AG04450 (cell line): ENCODE results near the gene ODAD2. TPM values are rescaled to one million over a fixed set of nuclear protein-coding genes. Genes with fewer than 3 reads are reported as not detected.

Experiments
- CTCF ChIA-PET: fragments of 300-600, 350-600 bp; formaldehyde crosslinking; extraction: SDS; loops from one replicate; lab custom pipeline; 2022; ENCODE audit warnings: antibody characterized with exemption, inconsistent platforms; lab: Charles Lee
- POLR2A ChIA-PET: fragments of 350-600 bp; formaldehyde crosslinking; extraction: SDS; loops from one replicate; lab custom pipeline; 2021; ENCODE audit warnings: antibody characterized with exemption, inconsistent platforms; lab: Yijun Ruan, JAX
- DNase-seq: peaks from one replicate; pipeline ENCODE4 v3.0.0-alpha.2; 2011; ENCODE audit warnings: low read depth, low spot score
- H3K27ac ChIP-seq: one replicate; pipeline ENCODE4 v1.5.1; 2012; ENCODE audit warnings: low read depth, low read length, control low read depth
- H3K27me3 ChIP-seq: one replicate; pipeline ENCODE4 v1.6.0; 2012; ENCODE audit warnings: low read length; ENCODE audit not compliant: control insufficient read depth, insufficient read depth
- H3K4me3 ChIP-seq: 2 replicates; pipeline ENCODE4 v1.5.1; 2011; ENCODE audit warnings: mild to moderate bottlenecking, low read depth, low read length, control low read depth
- H3K9me3 ChIP-seq: 2 replicates; pipeline ENCODE4 v1.5.1; 2012; ENCODE audit warnings: low read length; ENCODE audit not compliant: control insufficient read depth, insufficient read depth
- polyA plus RNA-seq: library from polyadenylated mRNA; depleted of rRNA; stranded (reverse); fragments of >200 nt; gene quantifications from 2 replicates; pipeline ENCODE4 v1.2.3, GENCODE V29; 2011
- TF ChIP-seq, protein P1 (sequence below): IDR thresholded peaks from 2 replicates; pipeline ENCODE4 v1.5.1; 2011; ENCODE audit warnings: low read depth, low read length, control low read depth, inconsistent platforms

ODAD2 gene
- polyA plus RNA-seq, 1 experiment, result 1.3 TPM

GRCh38 chr10:27950242-27950564 is 48.7 kb downstream of the ODAD2 start:
- H3K9me3 ChIP-seq, result no peaks in the 10 kb centered on the region
- H3K27ac ChIP-seq, result no peak overlapping the region
- TF ChIP-seq, protein P1, sequence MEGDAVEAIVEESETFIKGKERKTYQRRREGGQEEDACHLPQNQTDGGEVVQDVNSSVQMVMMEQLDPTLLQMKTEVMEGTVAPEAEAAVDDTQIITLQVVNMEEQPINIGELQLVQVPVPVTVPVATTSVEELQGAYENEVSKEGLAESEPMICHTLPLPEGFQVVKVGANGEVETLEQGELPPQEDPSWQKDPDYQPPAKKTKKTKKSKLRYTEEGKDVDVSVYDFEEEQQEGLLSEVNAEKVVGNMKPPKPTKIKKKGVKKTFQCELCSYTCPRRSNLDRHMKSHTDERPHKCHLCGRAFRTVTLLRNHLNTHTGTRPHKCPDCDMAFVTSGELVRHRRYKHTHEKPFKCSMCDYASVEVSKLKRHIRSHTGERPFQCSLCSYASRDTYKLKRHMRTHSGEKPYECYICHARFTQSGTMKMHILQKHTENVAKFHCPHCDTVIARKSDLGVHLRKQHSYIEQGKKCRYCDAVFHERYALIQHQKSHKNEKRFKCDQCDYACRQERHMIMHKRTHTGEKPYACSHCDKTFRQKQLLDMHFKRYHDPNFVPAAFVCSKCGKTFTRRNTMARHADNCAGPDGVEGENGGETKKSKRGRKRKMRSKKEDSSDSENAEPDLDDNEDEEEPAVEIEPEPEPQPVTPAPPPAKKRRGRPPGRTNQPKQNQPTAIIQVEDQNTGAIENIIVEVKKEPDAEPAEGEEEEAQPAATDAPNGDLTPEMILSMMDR, result no peak
- no peak overlapping the region for H3K4me3 ChIP-seq
- DNase-seq, result no peak
- ChIA-PET CTCF (interaction anchor here (0.6 kb wide), 1 partner anchor 9 kb away, joined by 3 read pairs; no protein-coding TSS in a partner anchor), POLR2A (no interaction called here)
- H3K27me3 ChIP-seq, result no peaks in the 10 kb centered on the region

- ChIA-PET POLR2A (no interaction called here), CTCF (no interaction called here)
- TF ChIP-seq, protein P1, result no peak
- no peak for DNase-seq
- H3K4me3 ChIP-seq, result no peak overlapping the region
- no peak overlapping the region for H3K27ac ChIP-seq
- no peaks in the 10 kb centered on the region for H3K9me3 ChIP-seq
- H3K27me3 ChIP-seq, result no peaks in the 10 kb centered on the region
Observed at GRCh38 chr10:27949528-27950241, 49.2 kb downstream of the ODAD2 start.

DNA sequence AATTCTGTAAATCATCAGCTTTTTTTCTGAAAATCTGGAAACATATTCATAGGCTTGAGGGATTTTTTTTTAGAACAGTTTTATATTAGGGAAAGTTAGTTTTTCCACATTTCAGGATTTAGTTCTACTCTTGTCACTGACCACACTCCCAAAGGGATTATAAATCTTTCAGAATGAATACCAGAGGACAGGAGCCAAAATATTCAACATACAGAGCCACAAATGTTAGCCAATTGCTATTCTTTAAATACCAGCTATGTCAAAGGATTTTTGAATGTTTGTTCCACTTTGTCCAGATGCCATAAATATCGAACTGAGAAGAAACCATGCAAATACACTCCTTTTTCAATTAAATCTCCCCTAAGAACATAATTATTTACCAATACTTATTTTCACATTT is 50.7 kb downstream of the ODAD2 start:
- ChIA-PET POLR2A (no interaction called here), CTCF (interaction anchor here (1.2 kb wide), 1 partner anchor 15 kb away, joined by 3 read pairs; no protein-coding TSS in a partner anchor)
- no peak for DNase-seq
- TF ChIP-seq, protein P1, result no peak
- Histone ChIP-seq H3K27ac (no peak overlapping the region), H3K4me3 (no peak overlapping the region), H3K27me3 (no peaks in the 10 kb centered on the region), H3K9me3 (no peaks in the 10 kb centered on the region)

DNA sequence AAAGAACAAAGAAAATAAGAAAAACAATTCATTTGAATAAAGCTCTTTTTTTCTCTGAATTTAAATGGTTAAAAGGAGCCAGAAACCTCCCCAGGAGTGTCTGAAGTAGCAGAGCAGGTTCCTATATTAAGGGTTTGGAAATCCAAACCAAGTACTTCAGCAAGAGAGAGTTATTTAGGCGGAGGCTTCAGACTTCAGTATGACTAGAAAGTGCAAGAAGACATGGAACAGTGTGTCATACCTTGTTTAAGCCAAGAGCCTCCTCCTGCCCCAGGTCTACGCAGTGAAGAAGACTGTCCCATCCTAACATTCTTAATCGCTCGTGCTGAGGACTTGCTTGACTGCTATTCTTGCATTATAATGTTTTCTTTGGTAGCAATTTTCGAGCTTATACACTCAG is 51.3 kb downstream of the ODAD2 start:
- no peak overlapping the region for H3K4me3 ChIP-seq
- ChIA-PET POLR2A (no interaction called here), CTCF (interaction anchor here (1.0 to 1.2 kb wide), 2 partner anchors 15 to 205 kb away, joined by 3 read pairs; no protein-coding TSS in a partner anchor)
- H3K27me3 ChIP-seq, result no peaks in the 10 kb centered on the region
- no peak for DNase-seq
- TF ChIP-seq, protein P1, result no peak
- no peak overlapping the region for H3K27ac ChIP-seq
- H3K9me3 ChIP-seq, result no peaks in the 10 kb centered on the region

DNA sequence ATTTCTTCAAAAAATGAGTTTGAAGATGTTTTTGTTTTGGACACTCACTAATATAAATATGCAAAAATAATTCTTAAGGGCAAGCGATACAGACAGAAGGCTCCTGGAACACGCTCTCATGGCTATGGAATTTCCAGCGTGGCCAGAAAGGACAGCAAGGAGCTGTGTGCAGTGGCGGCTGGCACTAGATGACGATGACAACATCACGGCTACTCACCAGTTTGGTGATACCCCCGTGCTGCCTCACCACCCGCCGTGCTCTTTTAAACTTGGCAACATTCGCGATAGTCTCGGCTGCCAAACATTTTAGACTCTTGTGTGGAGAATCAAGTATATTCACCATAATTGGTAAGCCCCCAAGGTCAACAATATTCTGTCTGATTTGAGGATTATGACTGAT is 54.9 kb downstream of the ODAD2 start:
- H3K27ac ChIP-seq, result no peak overlapping the region
- no peak for DNase-seq
- TF ChIP-seq, protein P1, result no peak
- no peaks in the 10 kb centered on the region for H3K27me3 ChIP-seq
- H3K4me3 ChIP-seq, result no peak overlapping the region
- H3K9me3 ChIP-seq, result no peaks in the 10 kb centered on the region
- ChIA-PET POLR2A (no interaction called here), CTCF (no interaction called here)
